NCI-H345 treated with DMSO at 0.1 percent for 48 hours (cell line): Measurements from ENCODE around the gene SMARCC1.

Source experiments
- DNase-seq: peaks from one replicate; lab custom pipeline; 2025; ENCODE audit not compliant: unreplicated experiment; lab: John Stamatoyannopoulos, UW

Gene SMARCC1

GRCh38 chr3:47705391-47705790, 76.3 kb downstream of the SMARCC1 start:
- no peak for DNase-seq

DNA sequence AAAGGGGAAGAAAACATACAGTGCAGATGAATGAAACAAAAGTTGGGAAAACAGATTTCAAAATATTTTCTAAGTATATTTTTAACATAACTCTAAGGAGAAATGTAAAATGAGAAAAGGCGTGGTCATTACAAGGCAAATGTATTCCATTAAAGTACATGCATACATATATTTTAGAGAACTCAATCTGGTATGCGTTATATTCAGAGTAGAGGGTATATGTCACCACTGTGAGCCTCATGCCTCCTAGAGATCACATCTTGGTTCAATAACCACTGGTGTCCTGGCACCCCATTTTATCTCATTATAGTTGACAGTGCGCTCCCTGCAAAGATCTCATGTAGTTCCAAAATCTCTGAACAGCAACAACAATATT, 77.5 kb downstream of the SMARCC1 start:
- no peak for DNase-seq

DNA sequence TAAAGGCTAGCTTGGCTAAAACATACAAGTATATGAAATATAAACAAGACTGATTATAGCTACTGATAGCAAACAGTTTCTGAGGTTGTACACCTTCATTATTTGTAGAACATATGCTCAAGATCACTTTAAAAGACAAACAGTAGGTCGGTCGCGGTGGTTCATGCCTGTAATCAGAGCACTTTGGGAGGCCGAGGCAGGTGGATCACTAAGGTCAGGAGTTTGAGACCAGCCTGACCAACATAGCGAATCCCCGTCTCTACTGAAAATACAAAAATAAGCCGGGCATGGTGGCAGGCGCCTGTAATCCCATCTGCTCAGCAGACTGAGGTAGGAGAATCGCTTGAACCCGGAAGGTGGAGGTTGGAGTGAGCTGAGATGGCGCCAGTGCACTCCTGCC, 80.3 kb downstream of the SMARCC1 start:
- DNase-seq = no peak

GRCh38 chr3:47692158-47692557, 89.5 kb downstream of the SMARCC1 start:
- DNase-seq = no peak

- no peak for DNase-seq
These were observed 93.2 kb downstream of the SMARCC1 start for GRCh38 chr3:47688488-47688887.

DNA sequence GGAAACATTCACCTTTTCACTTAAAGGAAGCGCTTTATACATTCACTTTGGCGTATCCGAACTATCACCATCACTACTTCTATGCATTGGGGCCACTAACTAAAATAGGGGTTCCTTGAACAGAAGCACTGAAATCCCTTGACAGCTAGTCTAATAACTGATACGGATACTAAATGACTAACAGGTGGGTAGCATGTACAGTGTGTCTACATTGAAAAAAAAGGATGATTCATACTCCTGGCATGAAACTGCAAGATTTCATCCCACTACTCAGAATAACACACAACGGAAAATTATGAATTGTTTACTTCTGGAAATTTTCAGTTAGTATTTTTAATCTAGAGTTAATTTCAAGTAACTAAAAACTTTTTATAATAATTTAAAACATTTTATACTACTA, 96.7 kb downstream of the SMARCC1 start:
- DNase-seq = no peak

DNA sequence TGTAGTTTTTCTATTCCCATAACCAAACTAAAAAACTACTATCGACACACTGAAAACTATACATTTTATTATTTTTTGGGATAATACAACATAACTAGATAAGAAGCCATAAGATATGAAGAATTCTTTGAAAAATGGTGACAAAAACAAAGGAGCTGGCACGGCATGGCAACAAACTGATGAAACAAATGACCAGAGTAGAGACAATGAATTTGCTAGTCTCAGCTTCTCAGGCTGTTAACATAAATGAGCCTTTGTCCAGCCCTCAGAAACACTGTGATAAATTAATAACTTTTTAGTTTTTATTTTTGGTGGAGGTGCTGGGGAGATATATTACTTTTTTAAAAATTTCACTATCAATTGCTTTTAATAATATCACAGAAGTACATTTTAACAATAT, 100.7 kb downstream of the SMARCC1 start:
- DNase-seq = no peak

GRCh38 chr3:47678446-47679338, 103.0 kb downstream of the SMARCC1 start:
- DNase-seq = no peak

DNA sequence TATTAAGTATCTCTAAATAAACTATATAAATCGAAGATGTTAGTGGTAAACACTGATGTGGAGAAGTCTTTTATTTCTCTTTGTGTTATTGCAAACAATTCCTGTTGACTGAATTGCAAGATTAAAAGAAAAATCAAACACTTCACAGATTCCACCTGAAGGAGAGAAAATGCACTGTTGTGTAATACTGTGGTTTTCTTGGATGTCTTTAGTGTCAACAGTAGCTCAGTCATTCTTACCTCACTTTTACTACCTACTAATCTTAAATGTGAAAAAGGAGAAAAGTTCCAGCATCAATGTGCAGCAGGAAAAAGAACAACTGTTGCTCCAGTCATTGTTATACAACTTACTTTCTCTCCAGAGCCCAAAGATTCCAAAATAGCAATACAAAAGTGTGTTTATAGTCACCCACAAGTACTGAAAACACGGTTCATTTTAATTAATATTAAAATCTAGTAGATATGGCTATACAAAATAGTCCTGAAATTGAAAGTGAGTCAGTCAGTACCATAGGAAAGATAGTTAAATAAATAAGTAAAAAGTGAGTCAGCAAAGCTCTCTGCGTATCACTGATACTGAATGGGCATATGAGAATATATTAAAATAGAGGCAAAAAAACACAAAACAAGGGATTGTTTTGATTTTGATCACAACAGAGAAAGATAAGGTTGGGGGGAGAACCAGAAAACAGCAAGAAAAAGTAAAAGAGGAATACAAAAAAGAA, 112.5 kb downstream of the SMARCC1 start:
- no peak for DNase-seq

GRCh38 chr3:47666118-47666517, 115.6 kb downstream of the SMARCC1 start:
- no peak for DNase-seq

GRCh38 chr3:47664519-47664918, 117.2 kb downstream of the SMARCC1 start:
- DNase-seq = no peak

DNA sequence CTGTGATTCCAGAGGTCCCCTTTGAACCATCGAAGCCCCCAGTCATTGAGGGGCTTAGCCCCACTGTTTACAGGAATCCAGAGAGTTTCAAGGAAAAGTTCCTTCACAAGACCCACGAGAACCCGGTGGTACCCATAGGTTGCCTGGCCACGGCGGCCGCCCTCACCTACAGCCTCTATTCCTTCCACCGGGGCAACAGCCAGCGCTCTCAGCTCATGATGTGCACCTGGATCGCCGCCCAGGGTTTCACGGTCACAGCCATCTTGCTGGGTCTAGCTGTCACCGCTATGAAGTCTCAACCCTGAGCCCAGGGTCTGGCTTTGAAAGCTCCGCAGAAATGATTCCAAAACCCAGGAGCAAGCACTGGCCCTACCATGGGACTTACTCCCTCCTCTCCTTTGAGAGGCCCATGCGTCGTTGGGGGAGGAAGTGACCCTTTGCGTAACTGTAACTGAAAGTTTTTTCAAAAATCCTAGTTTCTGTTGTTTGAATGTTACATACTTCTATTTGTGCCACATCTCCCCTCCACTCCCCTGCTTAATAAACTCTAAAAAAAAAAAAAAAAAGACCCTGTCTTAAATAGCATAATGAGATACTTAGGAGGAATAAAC, 118.0 kb downstream of the SMARCC1 start:
- DNase-seq = no peak

- DNase-seq = no peak
These were observed 120.5 kb downstream of the SMARCC1 start for GRCh38 chr3:47661121-47661752.

DNA sequence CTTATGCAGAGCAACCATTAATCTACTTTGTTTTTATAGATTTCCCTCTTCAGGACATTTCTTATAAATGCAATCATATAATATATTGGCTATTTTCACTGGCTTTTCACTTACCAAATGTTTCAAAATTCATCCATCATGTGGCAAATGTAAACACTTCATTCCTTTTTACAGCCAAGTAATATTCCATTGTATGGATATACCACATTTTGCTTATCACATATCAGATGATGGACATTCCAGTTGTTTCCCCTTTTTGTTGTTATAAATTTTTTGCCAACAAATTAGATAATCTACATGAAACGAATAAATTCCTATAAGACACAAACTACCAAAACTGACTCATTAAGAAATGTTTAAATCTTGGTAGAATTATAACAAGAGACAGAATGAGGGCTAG, 123.2 kb downstream of the SMARCC1 start:
- no peak for DNase-seq

- no peak for DNase-seq
These were observed 129.6 kb downstream of the SMARCC1 start for GRCh38 chr3:47652142-47652541.

DNA sequence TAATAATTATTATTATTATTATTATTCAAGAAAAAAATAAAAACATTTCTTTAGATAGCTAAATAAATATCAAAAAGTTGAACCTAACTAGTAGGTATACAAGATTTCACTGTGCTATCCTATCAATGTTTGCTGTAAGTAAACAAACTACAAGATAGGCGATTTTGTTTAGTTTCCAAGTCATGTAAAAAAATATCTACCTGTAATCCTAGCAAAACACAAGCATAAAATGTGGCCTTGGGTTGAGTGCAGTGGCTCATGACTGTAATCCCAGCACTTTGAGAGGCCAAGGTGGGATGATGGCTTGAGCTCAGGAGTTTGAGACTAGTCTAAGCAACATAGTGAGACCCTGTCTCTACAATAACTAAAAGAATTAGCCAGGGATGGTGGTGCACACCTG, 131.4 kb downstream of the SMARCC1 start:
- DNase-seq = no peak

- DNase-seq = no peak
These were observed 134.1 kb downstream of the SMARCC1 start for GRCh38 chr3:47647550-47647949.

GRCh38 chr3:47646362-47646761, 135.3 kb downstream of the SMARCC1 start:
- DNase-seq = no peak

DNA sequence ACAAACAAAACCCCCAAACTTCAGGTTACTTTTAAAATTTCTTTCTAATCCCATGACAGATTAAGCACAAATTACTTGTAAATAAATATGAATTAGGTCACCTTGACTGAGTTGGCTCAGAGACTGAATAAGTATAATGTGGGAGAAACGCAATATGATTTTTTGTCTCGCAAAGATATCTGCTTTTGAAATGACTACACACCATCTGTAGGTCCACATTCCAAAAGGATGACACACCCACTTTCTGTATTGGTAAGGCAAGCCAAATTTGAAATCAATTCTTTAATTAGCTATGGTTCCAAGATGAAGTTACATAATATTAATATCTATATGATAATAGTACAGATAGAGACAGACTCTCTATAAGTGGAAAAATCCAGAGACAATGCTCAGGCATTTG, 136.1 kb downstream of the SMARCC1 start:
- no peak for DNase-seq

DNA sequence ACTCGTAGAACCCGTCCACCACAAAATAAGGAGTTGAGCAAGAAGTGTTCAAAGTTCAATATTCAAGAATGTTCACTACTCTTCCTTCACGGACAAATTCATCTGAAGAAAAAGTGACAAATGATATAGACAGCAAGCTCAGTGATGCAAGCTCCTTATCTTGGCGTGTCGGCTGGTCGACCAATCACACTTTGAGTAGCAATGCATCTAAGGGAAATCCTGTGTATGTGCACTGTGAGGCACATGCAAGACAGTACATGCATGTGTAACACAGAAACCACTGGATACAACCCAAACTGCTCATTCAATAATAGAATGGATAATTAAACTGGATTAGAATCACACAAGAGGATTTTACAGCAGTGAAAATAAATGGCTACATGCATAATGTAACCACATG, 138.6 kb downstream of the SMARCC1 start:
- DNase-seq = no peak

GRCh38 chr3:47641739-47642138, 140.0 kb downstream of the SMARCC1 start:
- DNase-seq = no peak

- DNase-seq = no peak
These were observed 144.8 kb downstream of the SMARCC1 start for GRCh38 chr3:47636921-47637320.
